Measurements from ENCODE around the gene SHB. TPM values are rescaled to one million over a fixed set of nuclear protein-coding genes. Genes with fewer than 3 reads are reported as not detected.

Gene SHB
- total RNA-seq, 4 donors from 2014 or later: 17.7 to 31.4 (median 24.2) TPM

DNA sequence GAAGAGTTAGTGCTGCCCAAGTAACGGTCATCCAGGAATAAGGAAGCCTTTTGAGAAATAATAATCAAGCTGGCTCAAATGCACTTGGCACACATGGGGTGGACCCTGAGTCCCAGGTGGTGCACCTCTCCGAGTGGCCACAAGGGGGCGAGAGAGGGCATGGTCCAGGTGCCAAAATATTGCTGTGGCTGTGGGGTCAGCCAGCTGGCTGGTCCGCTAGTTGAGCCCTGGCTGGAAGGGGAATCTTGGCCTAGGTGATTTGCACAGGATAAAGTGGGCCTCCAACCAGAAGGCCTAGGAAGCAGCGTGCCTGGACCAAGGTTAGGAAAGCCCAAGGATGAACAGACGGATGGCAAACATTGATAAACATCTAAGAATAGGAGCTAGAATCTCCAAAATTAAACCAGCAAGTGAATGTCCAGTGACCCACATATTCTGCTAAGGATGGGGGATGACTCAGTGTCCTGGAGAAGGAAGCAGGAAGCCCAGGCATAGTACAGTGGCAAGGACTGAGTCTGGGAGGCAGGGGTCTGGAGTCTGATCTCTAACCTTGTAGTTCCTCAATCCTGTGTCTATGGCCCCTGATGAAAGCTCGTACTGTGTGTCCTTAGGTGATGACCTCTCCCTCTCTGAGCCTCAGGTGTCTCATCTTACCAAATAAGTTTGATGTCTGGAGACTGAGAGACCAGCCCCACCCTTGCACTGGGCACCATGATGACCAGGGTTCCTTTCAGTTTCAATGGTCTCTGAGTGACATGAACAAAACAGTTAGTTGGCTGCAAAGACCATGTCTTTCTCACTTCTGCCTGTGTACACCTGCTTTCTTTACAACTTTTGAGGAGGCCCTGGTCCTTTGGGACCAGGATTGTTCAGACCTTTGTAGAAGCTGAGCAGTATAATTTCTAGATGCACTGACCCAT is 19.2 kb upstream of the SHB start:
- TF ChIP-seq, protein P1, sequence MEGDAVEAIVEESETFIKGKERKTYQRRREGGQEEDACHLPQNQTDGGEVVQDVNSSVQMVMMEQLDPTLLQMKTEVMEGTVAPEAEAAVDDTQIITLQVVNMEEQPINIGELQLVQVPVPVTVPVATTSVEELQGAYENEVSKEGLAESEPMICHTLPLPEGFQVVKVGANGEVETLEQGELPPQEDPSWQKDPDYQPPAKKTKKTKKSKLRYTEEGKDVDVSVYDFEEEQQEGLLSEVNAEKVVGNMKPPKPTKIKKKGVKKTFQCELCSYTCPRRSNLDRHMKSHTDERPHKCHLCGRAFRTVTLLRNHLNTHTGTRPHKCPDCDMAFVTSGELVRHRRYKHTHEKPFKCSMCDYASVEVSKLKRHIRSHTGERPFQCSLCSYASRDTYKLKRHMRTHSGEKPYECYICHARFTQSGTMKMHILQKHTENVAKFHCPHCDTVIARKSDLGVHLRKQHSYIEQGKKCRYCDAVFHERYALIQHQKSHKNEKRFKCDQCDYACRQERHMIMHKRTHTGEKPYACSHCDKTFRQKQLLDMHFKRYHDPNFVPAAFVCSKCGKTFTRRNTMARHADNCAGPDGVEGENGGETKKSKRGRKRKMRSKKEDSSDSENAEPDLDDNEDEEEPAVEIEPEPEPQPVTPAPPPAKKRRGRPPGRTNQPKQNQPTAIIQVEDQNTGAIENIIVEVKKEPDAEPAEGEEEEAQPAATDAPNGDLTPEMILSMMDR (IDR thresholded peaks at IDR 0.05): peak; percentile 88 to 99 (median 93)
- no peak for TF ChIP-seq POLR2A (IDR thresholded peaks at IDR 0.05)

DNA sequence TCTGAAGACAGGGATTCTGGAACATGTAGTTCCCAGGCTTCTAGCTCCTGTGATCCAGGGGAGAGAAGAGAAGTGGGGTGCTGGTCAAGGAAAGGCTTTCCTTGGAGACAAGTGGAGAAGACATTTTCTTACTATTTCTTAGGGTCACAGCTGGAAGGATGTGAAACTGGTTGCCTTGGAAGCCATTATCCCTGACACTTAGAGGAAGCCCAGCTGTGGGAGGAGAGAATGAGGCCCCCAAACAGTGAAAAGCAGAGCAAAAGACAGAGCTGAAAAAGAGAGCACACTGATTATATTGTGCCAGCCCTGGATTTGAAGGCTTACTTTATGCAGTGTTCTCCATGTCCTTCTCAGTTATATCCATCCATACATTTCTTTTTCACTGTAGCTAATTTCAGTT is 17.5 kb upstream of the SHB start:
- Histone ChIP-seq H3K4me1 (peaks cover 0 to 17% (median 0%) of the 10 kb centered on the region in 3 donors), H3K27ac (no peak overlapping the region), H3K27me3 (no peaks in the 10 kb centered on the region), H3K4me3 (no peak overlapping the region), H3K36me3 (no peaks in the 10 kb centered on the region), H3K9me3 (no peaks in the 10 kb centered on the region)
- TF ChIP-seq POLR2A (IDR thresholded peaks at IDR 0.05): no peak
- TF ChIP-seq, protein P1 (IDR thresholded peaks at IDR 0.05): no peak
- intact Hi-C loops (cut with DNase I): loop anchor here (10.0 kb wide), 1 partner anchor 278 kb away; no protein-coding TSS in a partner anchor
- no peak for DNase-seq

More for the DNA sequence above, 19.2 kb upstream of the SHB start:
- H3K9me3 ChIP-seq: no peaks in the 10 kb centered on the region
- peaks cover 0 to 11% (median 0%) of the 10 kb centered on the region in 3 donors for H3K4me1 ChIP-seq
- H3K4me3 ChIP-seq: no peak overlapping the region
- intact Hi-C loops (cut with DNase I): loop anchor here (10.0 kb wide), 1 partner anchor 277 kb away; no protein-coding TSS in a partner anchor
- H3K27me3 ChIP-seq: no peaks in the 10 kb centered on the region
- H3K27ac ChIP-seq: no peak overlapping the region
- WGBS, 2 donors: 21 to 30% methylated on average over 7 of the region's 7 CpGs
- no peak for DNase-seq
- H3K36me3 ChIP-seq: no peaks in the 10 kb centered on the region

DNA sequence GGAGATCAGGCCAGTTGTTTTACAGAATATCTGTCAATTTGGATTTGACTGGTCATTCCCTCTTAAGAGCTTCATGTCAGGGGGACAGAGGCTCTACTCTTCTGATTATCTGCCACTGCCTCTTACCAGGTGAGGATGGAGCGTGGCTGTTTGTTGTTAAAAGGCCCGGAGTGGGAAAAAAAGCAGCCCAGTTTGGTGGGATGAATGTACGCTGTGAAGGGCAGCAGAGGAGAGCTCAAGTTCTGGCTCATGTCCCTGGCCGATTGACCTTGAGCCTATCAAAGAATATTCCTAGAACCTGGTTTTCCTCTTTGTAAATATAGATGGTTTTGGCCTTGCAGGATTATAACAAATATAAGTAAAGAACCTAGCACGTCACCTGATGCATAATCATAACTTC is 16.3 kb upstream of the SHB start:
- Histone ChIP-seq H3K4me3 (no peak overlapping the region), H3K36me3 (no peaks in the 10 kb centered on the region), H3K9me3 (no peaks in the 10 kb centered on the region), H3K27me3 (no peaks in the 10 kb centered on the region), H3K4me1 (peaks cover 0 to 17% (median 0%) of the 10 kb centered on the region in 3 donors), H3K27ac (no peak overlapping the region)
- DNase-seq: no peak
- intact Hi-C loops (cut with DNase I): loop anchor here (10.0 kb wide), 1 partner anchor 279 kb away; no protein-coding TSS in a partner anchor
- 76 to 96% methylated on average over 4 to 5 of the region's 5 CpGs for WGBS, 2 donors
- TF ChIP-seq, protein P1 (IDR thresholded peaks at IDR 0.05): no peak
- TF ChIP-seq POLR2A (IDR thresholded peaks at IDR 0.05): no peak

DNA sequence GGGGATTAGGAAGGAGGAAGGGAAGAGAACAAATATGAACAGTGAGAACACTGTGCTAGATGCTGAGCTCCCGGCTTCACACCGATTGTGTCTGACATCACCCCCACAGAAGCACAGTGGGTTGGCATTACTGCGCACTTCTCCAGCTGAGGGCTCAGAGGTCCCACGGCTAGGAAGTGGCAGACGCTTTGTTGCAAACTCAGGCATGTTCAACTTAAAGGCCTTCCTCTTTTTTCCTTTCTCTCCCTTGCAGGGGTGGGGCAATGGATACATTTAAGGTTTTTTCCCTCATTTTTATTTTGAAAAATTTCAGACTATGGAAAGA is 15.5 kb upstream of the SHB start:
- Histone ChIP-seq H3K4me3 (no peak overlapping the region), H3K27ac (no peak overlapping the region), H3K27me3 (no peaks in the 10 kb centered on the region), H3K9me3 (no peaks in the 10 kb centered on the region), H3K4me1 (peaks cover 0 to 22% (median 4%) of the 10 kb centered on the region in 3 donors), H3K36me3 (no peaks in the 10 kb centered on the region)
- no peak for DNase-seq
- intact Hi-C loops (cut with DNase I): loop anchor here (10.0 kb wide), 1 partner anchor 280 kb away; no protein-coding TSS in a partner anchor
- 59 to 63% methylated on average over 5 of the region's 5 CpGs for WGBS, 2 donors
- TF ChIP-seq, protein P1 (IDR thresholded peaks at IDR 0.05): no peak
- TF ChIP-seq POLR2A (IDR thresholded peaks at IDR 0.05): no peak

DNA sequence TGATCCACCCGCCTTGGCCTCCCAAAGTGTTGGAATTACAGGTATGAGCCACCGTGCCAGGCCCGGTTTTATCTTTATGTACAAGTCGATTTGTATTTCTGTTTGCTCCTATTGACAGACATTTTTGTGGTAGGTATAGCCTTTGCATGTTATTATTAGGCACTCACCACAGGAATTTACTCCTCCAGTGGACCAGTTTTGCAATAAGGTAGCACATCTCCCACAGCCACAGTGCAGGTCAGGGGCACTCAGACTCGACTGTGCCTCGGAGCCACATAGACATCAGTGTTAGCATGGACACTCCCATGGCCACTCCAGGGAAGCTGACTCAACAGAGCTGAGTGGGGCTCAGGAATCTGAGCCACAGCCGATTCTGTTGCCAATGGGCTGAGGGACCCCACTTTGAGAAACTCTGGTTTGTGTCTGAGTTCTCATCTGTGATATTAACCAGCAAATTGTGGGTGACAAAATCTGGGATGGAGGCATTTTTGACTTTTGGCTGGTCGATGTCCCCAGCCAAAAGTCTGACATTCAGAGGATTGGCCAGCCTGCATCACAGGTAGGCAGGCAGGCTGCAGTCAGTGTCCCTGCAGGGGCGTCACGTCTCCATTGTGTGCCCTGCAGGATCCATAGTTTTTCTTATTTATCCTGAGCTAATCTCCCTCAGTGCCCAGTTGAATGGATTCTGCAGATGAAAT is 15.0 kb upstream of the SHB start:
- Histone ChIP-seq H3K27ac (no peak overlapping the region), H3K9me3 (no peaks in the 10 kb centered on the region), H3K4me1 (peaks cover 0 to 26% (median 5%) of the 10 kb centered on the region in 3 donors), H3K36me3 (no peaks in the 10 kb centered on the region), H3K4me3 (no peak overlapping the region), H3K27me3 (no peaks in the 10 kb centered on the region)
- intact Hi-C loops (cut with DNase I): loop anchor here (10.0 kb wide), 1 partner anchor 281 kb away; no protein-coding TSS in a partner anchor
- 82 to 84% methylated on average over 7 to 9 of the region's 10 CpGs for WGBS, 2 donors
- no peak for DNase-seq
- TF ChIP-seq, protein P1 (IDR thresholded peaks at IDR 0.05): no peak
- TF ChIP-seq POLR2A (IDR thresholded peaks at IDR 0.05): no peak
